Suprapubic skin (tissue), 4 donors: ENCODE measurements around the gene QPCT. TPM values are rescaled to one million over a fixed set of nuclear protein-coding genes. Genes with fewer than 3 reads are reported as not detected.

Experiments used
- DNase-seq, 2 donors: peaks; one replicate each; pipeline ENCODE4 v3.0.0-alpha.2; 2019; ENCODE audit warnings: low spot score in 2 of 2
- H3K27ac ChIP-seq: fragments of 200-600 bp; sonication (generic); one replicate; pipeline ENCODE4 v1.5.1; 2019
- H3K27me3 ChIP-seq: fragments of 200-600 bp; sonication (generic); one replicate; pipeline ENCODE4 v1.5.1; 2019
- H3K36me3 ChIP-seq: fragments of 200-600 bp; sonication (generic); one replicate; pipeline ENCODE4 v1.5.1; 2019
- H3K4me1 ChIP-seq: fragments of 200-600 bp; sonication (generic); one replicate; pipeline ENCODE4 v1.5.1; 2019
- H3K4me3 ChIP-seq: fragments of 200-600 bp; sonication (generic); one replicate; pipeline ENCODE4 v1.5.1; 2019; ENCODE audit warnings: mild to moderate bottlenecking
- H3K9me3 ChIP-seq: fragments of 200-600 bp; sonication (generic); one replicate; pipeline ENCODE4 v1.5.1; 2019
- CTCF ChIP-seq, 2 donors: fragments of 200-600 bp in 1 of 2; fragments of 450-650 bp in 1 of 2; sonication (generic) in 1 of 2; IDR thresholded peaks; one replicate each; pipeline ENCODE4 v1.5.1; 2016 to 2019; ENCODE audit warnings: antibody characterized with exemption in 2 of 2, mild to moderate bottlenecking in 1 of 2, moderate library complexity in 1 of 2
- EP300 ChIP-seq: sonication (generic); formaldehyde crosslinking; IDR thresholded peaks from one replicate; pipeline ENCODE4 v1.6.1; 2017; ENCODE audit warnings: antibody characterized with exemption
- POLR2A ChIP-seq, 2 donors: fragments of 450-650 bp; IDR thresholded peaks; one replicate each; pipeline ENCODE4 v1.6.1; 2017; ENCODE audit warnings: antibody characterized with exemption in 2 of 2, mild to moderate bottlenecking in 2 of 2, moderate library complexity in 2 of 2
- POLR2AphosphoS5 ChIP-seq, 3 donors: sonication (generic); formaldehyde crosslinking; IDR thresholded peaks; one replicate each; pipeline ENCODE4 v1.6.1; 2017; ENCODE audit warnings: antibody characterized with exemption in 3 of 3
- WGBS: methylation state at CpG from one replicate; pipeline ENCODE4 v1.1.5; 2018; 5-methylcytosine and 5-hydroxymethylcytosine counted together
- total RNA-seq, 4 donors: library from RNA; depleted of rRNA; stranded (reverse); fragments of >200 nt; gene quantifications; one replicate each; pipeline ENCODE4 v1.1.0, GENCODE V29; 2016

Gene QPCT
- total RNA-seq, 4 donors from 2014 or later, result 20.7 to 75.5 (median 47.6) TPM

- DNase-seq, result no peak
These were observed 28.2 kb upstream of the QPCT start for GRCh38 chr2:37316181-37316580.

GRCh38 chr2:37317746-37318145 lies 26.7 kb upstream of the QPCT start:
- H3K4me1 ChIP-seq, result peaks cover 50% of the 10 kb centered on the region
- H3K27me3 ChIP-seq, result no peaks in the 10 kb centered on the region
- H3K9me3 ChIP-seq, result no peaks in the 10 kb centered on the region
- DNase-seq, result no peak
- no peak overlapping the region for H3K27ac ChIP-seq
- WGBS, result 82% methylated on average over 1 of the region's 1 CpG
- TF ChIP-seq POLR2AphosphoS5 (IDR thresholded peaks at IDR 0.05), result no peak
- TF ChIP-seq EP300, result no peak
- no peak for TF ChIP-seq CTCF (IDR thresholded peaks at IDR 0.05)
- no peak for TF ChIP-seq POLR2A (IDR thresholded peaks at IDR 0.05)
- H3K4me3 ChIP-seq, result no peak overlapping the region
- peaks cover 7% of the 10 kb centered on the region for H3K36me3 ChIP-seq

More at GRCh38 chr2:37316181-37316580, 28.2 kb upstream of the QPCT start:
- 85% methylated on average over 5 of the region's 5 CpGs for WGBS
- H3K27me3 ChIP-seq, result no peaks in the 10 kb centered on the region
- H3K27ac ChIP-seq, result no peak overlapping the region
- H3K4me1 ChIP-seq, result peaks cover 39% of the 10 kb centered on the region
- no peak overlapping the region for H3K4me3 ChIP-seq
- TF ChIP-seq EP300, result no peak
- no peak for TF ChIP-seq CTCF (IDR thresholded peaks at IDR 0.05)
- TF ChIP-seq POLR2A (IDR thresholded peaks at IDR 0.05), result no peak
- TF ChIP-seq POLR2AphosphoS5 (IDR thresholded peaks at IDR 0.05), result no peak
- peaks cover 7% of the 10 kb centered on the region for H3K36me3 ChIP-seq
- H3K9me3 ChIP-seq, result no peaks in the 10 kb centered on the region

GRCh38 chr2:37318401-37318800 lies 26.0 kb upstream of the QPCT start:
- Histone ChIP-seq H3K9me3 (no peaks in the 10 kb centered on the region), H3K27me3 (no peaks in the 10 kb centered on the region), H3K27ac (no peak overlapping the region), H3K4me1 (peaks cover 57% of the 10 kb centered on the region), H3K4me3 (no peak overlapping the region), H3K36me3 (peaks cover 7% of the 10 kb centered on the region)
- TF ChIP-seq POLR2A (IDR thresholded peaks at IDR 0.05) (no peak), EP300 (no peak), POLR2AphosphoS5 (IDR thresholded peaks at IDR 0.05) (no peak), CTCF (IDR thresholded peaks at IDR 0.05) (no peak)
- WGBS, result 40% methylated on average over 5 of the region's 5 CpGs
- DNase-seq, result no peak

- peaks cover 60% of the 10 kb centered on the region for H3K4me1 ChIP-seq
- H3K27me3 ChIP-seq, result no peaks in the 10 kb centered on the region
- no peak overlapping the region for H3K4me3 ChIP-seq
- DNase-seq, result no peak
- no peaks in the 10 kb centered on the region for H3K9me3 ChIP-seq
- WGBS, result 85% methylated on average over 12 of the region's 12 CpGs
- H3K36me3 ChIP-seq, result peaks cover 7% of the 10 kb centered on the region
- H3K27ac ChIP-seq, result no peak overlapping the region
- TF ChIP-seq POLR2AphosphoS5 (IDR thresholded peaks at IDR 0.05) (no peak), EP300 (no peak), POLR2A (IDR thresholded peaks at IDR 0.05) (no peak), CTCF (IDR thresholded peaks at IDR 0.05) (no peak)
These were observed 24.4 kb upstream of the QPCT start for GRCh38 chr2:37319754-37320609.

GRCh38 chr2:37321029-37321682 lies 23.3 kb upstream of the QPCT start:
- Histone ChIP-seq H3K4me3 (no peak overlapping the region), H3K27me3 (no peaks in the 10 kb centered on the region), H3K4me1 (peaks cover 68% of the 10 kb centered on the region), H3K9me3 (no peaks in the 10 kb centered on the region), H3K27ac (no peak overlapping the region), H3K36me3 (peaks cover 1% of the 10 kb centered on the region)
- 69% methylated on average over 4 of the region's 4 CpGs for WGBS
- TF ChIP-seq CTCF (IDR thresholded peaks at IDR 0.05) (no peak), POLR2AphosphoS5 (IDR thresholded peaks at IDR 0.05) (no peak), POLR2A (IDR thresholded peaks at IDR 0.05) (no peak), EP300 (no peak)
- no peak for DNase-seq
